Liver (tissue), 9 donors: ENCODE measurements around the gene LGALS9. TPM values are rescaled to one million over a fixed set of nuclear protein-coding genes. Genes with fewer than 3 reads are reported as not detected.

ENCODE experiments used
- DNase-seq: peaks from one replicate; pipeline ENCODE4 v3.0.0-alpha.2; 2017; ENCODE audit warnings: low spot score
- H3K27ac ChIP-seq, 2 donors: one replicate each; pipeline ENCODE4 v1.7.0; 2013; ENCODE audit warnings: inconsistent platforms in 2 of 2, low read length in 2 of 2, control low read depth in 1 of 2, low read depth in 1 of 2, mild to moderate bottlenecking in 1 of 2
- H3K27me3 ChIP-seq, 4 donors: one replicate each; pipeline versions ENCODE4 v1.6.1 to v1.7.0; 2013; ENCODE audit warnings: low read length in 3 of 4, inconsistent platforms in 1 of 4, mild to moderate bottlenecking in 1 of 4, moderate library complexity in 1 of 4; ENCODE audit not compliant: control insufficient read depth in 4 of 4, insufficient read depth in 4 of 4
- H3K36me3 ChIP-seq, 4 donors: one replicate each; pipeline versions ENCODE4 v1.6.1 to v1.7.0; 2013; ENCODE audit warnings: low read length in 3 of 4, mild to moderate bottlenecking in 3 of 4, low read depth in 1 of 4, moderate library complexity in 1 of 4; ENCODE audit not compliant: control insufficient read depth in 4 of 4, insufficient read depth in 3 of 4
- H3K4me1 ChIP-seq, 4 donors: one replicate each; pipeline versions ENCODE4 v1.6.1 to v1.7.0; 2013; ENCODE audit warnings: low read length in 3 of 4, mild to moderate bottlenecking in 3 of 4, moderate library complexity in 1 of 4; ENCODE audit not compliant: control insufficient read depth in 4 of 4, insufficient read depth in 4 of 4
- H3K4me3 ChIP-seq, 3 donors: one replicate each; pipeline versions ENCODE4 v1.6.1 to v1.7.0; 2013; ENCODE audit warnings: low read length in 3 of 3, control low read depth in 1 of 3, low read depth in 1 of 3, mild to moderate bottlenecking in 1 of 3
- H3K9ac ChIP-seq, 2 donors: one replicate each; pipeline ENCODE4 v1.7.0; 2013; ENCODE audit warnings: low read length in 2 of 2, mild to moderate bottlenecking in 2 of 2, moderate library complexity in 2 of 2, control low read depth in 1 of 2, low read depth in 1 of 2
- H3K9me3 ChIP-seq, 4 donors: one replicate each; pipeline versions ENCODE4 v1.6.1 to v1.7.0; 2013; ENCODE audit warnings: low read length in 3 of 4; ENCODE audit not compliant: control insufficient read depth in 4 of 4
- EGR1 ChIP-seq, 2 donors: IDR thresholded peaks; 2 replicates each; pipeline ENCODE4 v1.6.1; 2016 to 2018; ENCODE audit warnings: antibody characterized with exemption in 2 of 2, low read depth in 2 of 2
- FOXA1 ChIP-seq: IDR thresholded peaks from 2 replicates; pipeline ENCODE4 v1.6.1; 2016; ENCODE audit warnings: antibody characterized with exemption
- FOXA2 ChIP-seq: IDR thresholded peaks from 2 replicates; pipeline ENCODE4 v1.6.1; 2016; ENCODE audit warnings: antibody characterized with exemption
- GABPA ChIP-seq, 2 donors: IDR thresholded peaks in 1 of 2; conservative IDR thresholded peaks in 1 of 2; 2 replicates each; pipeline ENCODE4 v1.6.1; 2016; ENCODE audit warnings: antibody characterized with exemption in 2 of 2, mild to moderate bottlenecking in 1 of 2, moderate library complexity in 1 of 2
- HNF4A ChIP-seq, 2 donors: conservative IDR thresholded peaks; 2 replicates each; pipeline ENCODE4 v1.6.1; 2016; ENCODE audit warnings: antibody characterized with exemption in 2 of 2, mild to moderate bottlenecking in 2 of 2
- HNF4G ChIP-seq: IDR thresholded peaks from 2 replicates; pipeline ENCODE4 v1.6.1; 2016; ENCODE audit warnings: antibody characterized with exemption
- JUND ChIP-seq, 2 donors: IDR thresholded peaks; 2 replicates each; pipeline ENCODE4 v1.6.1; 2016; ENCODE audit warnings: antibody characterized with exemption in 2 of 2
- MAX ChIP-seq: IDR thresholded peaks from 2 replicates; pipeline ENCODE4 v1.6.1; 2016; ENCODE audit warnings: antibody characterized with exemption
- NR2F2 ChIP-seq: IDR thresholded peaks from 2 replicates; pipeline ENCODE4 v1.6.1; 2016; ENCODE audit warnings: antibody characterized with exemption
- RAD21 ChIP-seq, 2 donors: IDR thresholded peaks; 2 replicates each; pipeline ENCODE4 v1.6.1; 2016; ENCODE audit warnings: antibody characterized with exemption in 2 of 2, mild to moderate bottlenecking in 2 of 2
- REST ChIP-seq: IDR thresholded peaks from 2 replicates; pipeline ENCODE4 v1.6.1; 2016; ENCODE audit warnings: antibody characterized with exemption, mild to moderate bottlenecking
- RXRA ChIP-seq, 2 donors: IDR thresholded peaks; 2 replicates each; pipeline ENCODE4 v1.6.1; 2017 to 2018; ENCODE audit warnings: antibody characterized with exemption in 2 of 2, mild to moderate bottlenecking in 1 of 2
- SP1 ChIP-seq: IDR thresholded peaks from 2 replicates; pipeline ENCODE4 v1.6.1; 2018; ENCODE audit warnings: antibody characterized with exemption, mild to moderate bottlenecking
- TAF1 ChIP-seq: conservative IDR thresholded peaks from 2 replicates; pipeline ENCODE4 v1.6.1; 2016; ENCODE audit warnings: antibody characterized with exemption, mild to moderate bottlenecking
- YY1 ChIP-seq: IDR thresholded peaks from 2 replicates; pipeline ENCODE4 v1.6.1; 2016; ENCODE audit warnings: antibody characterized with exemption, mild to moderate bottlenecking
- ZBTB33 ChIP-seq: IDR thresholded peaks from 2 replicates; pipeline ENCODE4 v1.6.1; 2016; ENCODE audit warnings: antibody characterized with exemption
- WGBS: extraction: QIAGEN DNeasy Blood & Tissue Kit; methylation state at CpG from one replicate; pipeline ENCODE4 v1.1.7; 2013; 5-methylcytosine and 5-hydroxymethylcytosine counted together
- polyA plus RNA-seq, 2 donors: library from polyadenylated mRNA; stranded (reverse) in 1 of 2; unstranded in 1 of 2; fragments of 200-250 nt in 1 of 2; fragments of >200 nt in 1 of 2; fragmentation: Nextera tagmentation in 1 of 2; extraction: Ambion mirVana in 1 of 2; gene quantifications; one replicate each; pipeline versions ENCODE4 v1.2.1 to v1.2.3, GENCODE V29; 2013 to 2015
- total RNA-seq, 2 donors: library from RNA; depleted of rRNA; stranded (reverse); fragments of >200 nt; gene quantifications; one replicate each; pipeline ENCODE4 v1.2.3, GENCODE V29; 2014
- TF ChIP-seq, protein P1 (sequence below): fragments of 150-350 bp; IDR thresholded peaks from 2 replicates; pipeline ENCODE4 v1.5.1; 2017; ENCODE audit warnings: improper control_type of control experiment, low read depth, low read length; ENCODE audit not compliant: missing input control
- TF ChIP-seq, protein P2 (sequence below): IDR thresholded peaks from 2 replicates; pipeline ENCODE4 v1.6.1; 2016; ENCODE audit warnings: antibody characterized with exemption
- donor health status: healthy.
- donor health status: healthy.
- donor health status: healthy.
- donor health status: healthy.
- donor health status: healthy.

The LGALS9 gene
- total and polyA plus RNA-seq, 4 donors = 6.1 to 24.7 (median 13.5) TPM

GRCh38 chr17:27660436-27660835, 29.4 kb downstream of the LGALS9 start:
- no peak overlapping the region for H3K27ac ChIP-seq
- H3K4me3 ChIP-seq = no peak overlapping the region
- H3K27me3 ChIP-seq = no peaks in the 10 kb centered on the region
- DNase-seq = no peak
- no peaks in the 10 kb centered on the region for H3K9me3 ChIP-seq
- H3K36me3 ChIP-seq = no peaks in the 10 kb centered on the region
- no peak overlapping the region for H3K9ac ChIP-seq
- 86% methylated on average over 3 of the region's 3 CpGs for WGBS
- no peaks in the 10 kb centered on the region for H3K4me1 ChIP-seq
- TF ChIP-seq FOXA1 (no peak), REST (no peak), FOXA2 (no peak), MAX (no peak), SP1 (no peak), JUND (IDR thresholded peaks at IDR 0.05) (no peak), TAF1 (no peak), GABPA (IDR thresholded peaks at IDR 0.05 in 1 of 2, conservative IDR thresholded peaks at IDR 0.05 in 1 of 2) (no peak), EGR1 (IDR thresholded peaks at IDR 0.05; ENCODE audit: low read depth in 2 of 2) (no peak), ZBTB33 (no peak), YY1 (no peak), HNF4A (conservative IDR thresholded peaks at IDR 0.05) (no peak), NR2F2 (no peak), RXRA (IDR thresholded peaks at IDR 0.05) (no peak), RAD21 (IDR thresholded peaks at IDR 0.05) (no peak), HNF4G (no peak)
- TF ChIP-seq, protein P1, sequence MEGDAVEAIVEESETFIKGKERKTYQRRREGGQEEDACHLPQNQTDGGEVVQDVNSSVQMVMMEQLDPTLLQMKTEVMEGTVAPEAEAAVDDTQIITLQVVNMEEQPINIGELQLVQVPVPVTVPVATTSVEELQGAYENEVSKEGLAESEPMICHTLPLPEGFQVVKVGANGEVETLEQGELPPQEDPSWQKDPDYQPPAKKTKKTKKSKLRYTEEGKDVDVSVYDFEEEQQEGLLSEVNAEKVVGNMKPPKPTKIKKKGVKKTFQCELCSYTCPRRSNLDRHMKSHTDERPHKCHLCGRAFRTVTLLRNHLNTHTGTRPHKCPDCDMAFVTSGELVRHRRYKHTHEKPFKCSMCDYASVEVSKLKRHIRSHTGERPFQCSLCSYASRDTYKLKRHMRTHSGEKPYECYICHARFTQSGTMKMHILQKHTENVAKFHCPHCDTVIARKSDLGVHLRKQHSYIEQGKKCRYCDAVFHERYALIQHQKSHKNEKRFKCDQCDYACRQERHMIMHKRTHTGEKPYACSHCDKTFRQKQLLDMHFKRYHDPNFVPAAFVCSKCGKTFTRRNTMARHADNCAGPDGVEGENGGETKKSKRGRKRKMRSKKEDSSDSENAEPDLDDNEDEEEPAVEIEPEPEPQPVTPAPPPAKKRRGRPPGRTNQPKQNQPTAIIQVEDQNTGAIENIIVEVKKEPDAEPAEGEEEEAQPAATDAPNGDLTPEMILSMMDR = no peak
- TF ChIP-seq, protein P2, sequence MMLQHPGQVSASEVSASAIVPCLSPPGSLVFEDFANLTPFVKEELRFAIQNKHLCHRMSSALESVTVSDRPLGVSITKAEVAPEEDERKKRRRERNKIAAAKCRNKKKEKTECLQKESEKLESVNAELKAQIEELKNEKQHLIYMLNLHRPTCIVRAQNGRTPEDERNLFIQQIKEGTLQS = no peak
